ENCODE results near the gene TRUB2. TPM values are rescaled to one million over a fixed set of nuclear protein-coding genes. Genes with fewer than 3 reads are reported as not detected.

TRUB2 gene
- total RNA-seq, 4 donors from 2014 or later: 7.2 to 10.5 (median 8.7) TPM

DNA sequence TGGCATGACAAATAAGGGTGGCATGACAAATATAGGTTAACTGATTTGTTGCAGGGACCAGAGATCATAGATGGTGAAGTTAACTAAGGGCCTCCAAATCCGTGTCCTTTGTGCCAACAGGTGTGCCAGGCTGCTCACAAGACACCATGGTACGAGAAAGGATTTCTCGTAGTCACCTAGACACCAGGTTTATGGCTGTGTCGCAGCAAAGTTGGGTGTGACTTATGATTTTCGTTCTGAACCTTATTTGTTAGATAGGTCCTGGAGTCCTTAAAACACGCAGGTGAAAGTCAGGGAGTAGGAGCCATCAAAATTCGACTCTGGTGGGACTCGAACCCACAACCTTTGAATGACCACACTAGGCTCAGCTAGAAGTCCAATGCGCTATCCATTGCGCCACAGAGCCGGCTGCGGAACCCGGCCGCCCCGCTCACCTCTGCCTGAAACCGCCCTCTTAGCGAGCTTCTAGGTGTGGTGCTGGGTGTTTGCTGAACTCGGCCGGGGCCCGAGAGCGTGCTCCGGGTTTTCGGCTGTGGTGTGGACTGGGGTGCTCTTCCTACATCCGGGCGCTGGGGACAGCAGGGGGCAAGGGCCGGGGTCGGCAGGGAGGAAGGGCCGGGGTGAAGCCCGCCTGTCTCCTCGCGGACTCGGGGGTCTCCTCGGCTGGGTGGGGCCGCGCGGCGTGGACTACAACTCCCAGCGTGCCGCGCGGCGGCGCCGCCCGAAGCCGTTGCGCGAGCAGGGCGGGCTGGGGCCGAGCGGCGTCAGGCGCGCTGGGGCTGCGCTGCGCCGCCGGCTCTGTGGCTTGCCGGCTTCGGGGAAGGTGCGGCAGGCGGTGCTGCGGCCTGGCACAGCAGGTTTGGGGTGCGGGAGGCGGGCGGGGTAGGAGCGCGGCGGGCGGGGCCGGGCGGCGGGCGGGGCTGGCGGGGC, 17.8 kb upstream of the TRUB2 start, which contains the start of gene SLC27A4:
SLC27A4 (plus strand) TSS at position 767 of the 930 bp plus-strand sequence. CDS start 2,606 bp downstream, outside the sequence.
- TF ChIP-seq, protein P1, sequence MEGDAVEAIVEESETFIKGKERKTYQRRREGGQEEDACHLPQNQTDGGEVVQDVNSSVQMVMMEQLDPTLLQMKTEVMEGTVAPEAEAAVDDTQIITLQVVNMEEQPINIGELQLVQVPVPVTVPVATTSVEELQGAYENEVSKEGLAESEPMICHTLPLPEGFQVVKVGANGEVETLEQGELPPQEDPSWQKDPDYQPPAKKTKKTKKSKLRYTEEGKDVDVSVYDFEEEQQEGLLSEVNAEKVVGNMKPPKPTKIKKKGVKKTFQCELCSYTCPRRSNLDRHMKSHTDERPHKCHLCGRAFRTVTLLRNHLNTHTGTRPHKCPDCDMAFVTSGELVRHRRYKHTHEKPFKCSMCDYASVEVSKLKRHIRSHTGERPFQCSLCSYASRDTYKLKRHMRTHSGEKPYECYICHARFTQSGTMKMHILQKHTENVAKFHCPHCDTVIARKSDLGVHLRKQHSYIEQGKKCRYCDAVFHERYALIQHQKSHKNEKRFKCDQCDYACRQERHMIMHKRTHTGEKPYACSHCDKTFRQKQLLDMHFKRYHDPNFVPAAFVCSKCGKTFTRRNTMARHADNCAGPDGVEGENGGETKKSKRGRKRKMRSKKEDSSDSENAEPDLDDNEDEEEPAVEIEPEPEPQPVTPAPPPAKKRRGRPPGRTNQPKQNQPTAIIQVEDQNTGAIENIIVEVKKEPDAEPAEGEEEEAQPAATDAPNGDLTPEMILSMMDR (IDR thresholded peaks at IDR 0.05; ENCODE audit: low read depth): no peak

DNA sequence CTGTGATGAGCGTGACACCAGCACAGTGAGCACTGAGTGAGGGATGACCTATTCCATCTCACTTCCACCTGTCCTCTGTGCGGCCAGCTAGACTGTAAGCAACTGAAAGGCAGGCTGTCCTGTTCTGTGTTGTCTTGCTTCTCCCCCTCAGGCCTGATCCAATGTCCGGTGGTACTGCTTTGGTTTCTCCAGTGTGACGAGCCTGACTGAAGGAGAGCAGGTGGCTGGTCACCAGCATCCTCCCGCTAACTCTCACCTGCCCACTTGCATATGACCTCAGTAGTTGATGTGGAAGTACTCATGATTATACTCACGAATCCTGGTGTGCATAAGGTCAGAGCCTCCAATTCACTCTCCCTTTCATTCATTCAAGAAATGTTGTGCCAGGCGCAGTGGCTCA, 15.7 kb upstream of the TRUB2 start:
- TF ChIP-seq, protein P1 (IDR thresholded peaks at IDR 0.05; ENCODE audit: low read depth): no peak

DNA sequence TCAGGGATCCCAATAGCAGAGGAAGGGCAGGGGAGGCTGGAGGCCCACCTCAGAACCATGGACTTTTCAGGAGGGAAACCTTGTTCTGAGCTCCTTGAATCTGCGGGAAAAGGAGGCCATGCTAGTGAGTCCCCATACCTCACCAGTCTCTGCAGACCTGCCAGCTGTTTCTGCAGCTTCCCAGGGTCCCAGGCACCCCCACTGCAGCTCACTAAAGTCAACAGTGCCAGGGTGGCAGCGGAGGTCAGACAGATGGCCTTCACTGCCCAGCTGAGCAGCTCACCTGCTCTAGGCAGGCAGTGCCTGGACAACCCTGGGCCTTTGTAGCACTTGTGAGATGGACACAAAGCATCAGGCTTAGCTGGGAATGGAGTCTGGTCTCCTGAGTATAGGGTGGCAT, 13.7 kb upstream of the TRUB2 start:
- TF ChIP-seq, protein P1 (IDR thresholded peaks at IDR 0.05; ENCODE audit: low read depth): no peak

DNA sequence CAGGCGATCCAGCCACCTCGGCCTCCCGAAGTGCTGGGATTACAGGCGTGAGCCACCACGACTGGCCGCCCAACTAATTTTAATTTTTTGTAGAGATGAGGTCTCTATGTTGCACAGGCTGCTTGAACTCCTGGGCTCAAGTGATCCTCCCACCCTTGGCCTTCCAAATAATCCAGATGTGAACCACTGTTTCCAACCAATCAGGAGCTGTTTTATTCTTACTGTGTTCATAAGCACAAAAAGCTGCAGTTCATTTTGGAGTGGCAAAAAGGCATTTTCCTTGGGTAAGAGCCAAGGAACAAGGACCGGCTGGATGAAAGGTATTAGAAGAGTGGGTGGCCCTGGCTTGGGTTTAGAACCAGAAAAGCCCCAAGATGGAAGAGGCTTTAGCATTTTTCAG, 12.9 kb upstream of the TRUB2 start:
- TF ChIP-seq, protein P1 (IDR thresholded peaks at IDR 0.05; ENCODE audit: low read depth): no peak

DNA sequence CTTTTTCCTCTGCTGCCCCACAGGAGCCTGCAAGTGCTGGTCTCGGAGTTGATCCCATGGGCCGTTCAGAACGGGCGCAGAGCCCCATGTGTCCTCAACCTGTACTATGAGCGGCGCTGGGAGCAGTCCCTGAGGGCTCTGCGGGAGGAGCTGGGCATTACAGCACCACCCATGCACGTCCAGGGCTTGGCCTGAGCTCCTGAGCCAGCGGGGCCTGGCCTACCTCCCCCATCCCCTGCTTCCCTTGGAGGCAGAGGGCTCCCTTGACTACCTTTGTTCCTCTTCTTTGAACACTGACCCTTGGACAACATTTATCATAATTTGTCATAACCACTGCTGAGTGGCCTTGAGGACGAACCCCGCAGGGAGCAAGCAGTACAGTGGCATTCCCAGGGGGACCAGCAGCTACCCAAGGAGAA, 11.2 kb upstream of the TRUB2 start:
- TF ChIP-seq, protein P1 (IDR thresholded peaks at IDR 0.05; ENCODE audit: low read depth): no peak

DNA sequence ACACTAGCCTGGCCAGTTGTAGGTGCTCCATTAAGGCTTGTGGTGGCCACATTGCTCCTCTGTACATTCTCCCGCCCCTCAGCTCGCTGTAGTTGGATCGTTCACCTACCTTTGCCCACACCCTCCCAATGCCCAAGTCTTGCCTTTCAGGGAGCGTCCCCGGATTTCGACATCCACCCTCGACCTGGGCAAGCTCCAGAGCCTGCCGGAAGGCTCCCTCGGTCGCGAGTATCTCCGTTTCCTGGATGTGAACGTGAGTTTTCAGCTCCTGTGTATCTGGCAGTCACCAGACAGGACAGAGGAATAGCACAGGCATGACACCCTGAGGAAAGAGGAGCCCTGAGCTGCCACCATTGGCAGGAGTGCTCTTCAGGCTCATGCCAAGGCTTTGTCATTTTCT, 3.4 kb upstream of the TRUB2 start:
- TF ChIP-seq, protein P1 (IDR thresholded peaks at IDR 0.05; ENCODE audit: low read depth): no peak

DNA sequence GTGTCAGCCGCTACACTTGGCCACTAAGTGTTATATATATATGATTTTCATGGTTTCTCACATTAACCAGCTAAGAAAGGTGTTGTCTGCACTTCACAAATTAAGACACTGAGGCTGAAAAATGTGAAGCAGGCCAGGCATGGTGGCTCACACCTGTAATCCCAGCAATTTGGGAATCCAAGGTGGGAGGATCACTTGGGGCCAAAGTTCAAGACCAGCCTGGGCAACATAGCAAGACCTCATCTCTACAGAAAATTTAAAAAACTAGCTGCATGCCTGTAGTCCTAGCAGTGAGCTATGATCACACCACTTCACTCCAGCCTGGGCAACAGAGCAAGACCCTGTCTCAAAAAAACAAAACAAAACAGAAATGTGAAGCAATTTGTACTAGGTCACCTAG, 2.2 kb upstream of the TRUB2 start:
- TF ChIP-seq, protein P1 (IDR thresholded peaks at IDR 0.05; ENCODE audit: low read depth): no peak
